Measurements from ENCODE around the gene SLC9A9. TPM values are rescaled to one million over a fixed set of nuclear protein-coding genes. Genes with fewer than 3 reads are reported as not detected.

Gene SLC9A9
- total RNA-seq, 4 donors from 2014 or later: 7.8 to 19.6 (median 13.4) TPM

DNA sequence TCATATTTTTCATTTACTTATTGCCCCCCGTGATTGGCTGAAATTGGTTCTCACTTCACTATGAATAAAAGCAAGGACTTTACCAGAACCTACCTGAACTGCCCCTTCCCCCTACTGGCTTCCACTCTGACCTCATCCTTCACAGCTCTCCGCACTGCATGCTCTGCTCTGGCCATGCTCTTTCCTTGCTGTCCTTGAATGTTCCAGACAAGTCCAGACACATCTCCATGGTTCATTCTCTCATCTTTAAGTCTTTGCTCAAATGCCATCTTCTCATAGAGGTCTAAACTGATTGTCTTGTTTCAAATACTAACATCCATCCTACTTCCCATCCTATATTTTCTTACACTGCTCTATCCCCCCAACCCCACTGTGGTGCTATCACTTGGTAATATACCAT lies 599.3 kb downstream of the SLC9A9 start:
- Histone ChIP-seq H3K4me1 (no peaks in the 10 kb centered on the region), H3K9me3 (no peaks in the 10 kb centered on the region), H3K27me3 (no peaks in the 10 kb centered on the region), H3K4me3 (replicated peaks in 1 of 3) (no peak overlapping the region), H3K36me3 (no peaks in the 10 kb centered on the region), H3K27ac (no peak overlapping the region)
- 95 to 96% methylated on average over 2 of the region's 2 CpGs for WGBS, 2 donors
- TF ChIP-seq, protein P1, sequence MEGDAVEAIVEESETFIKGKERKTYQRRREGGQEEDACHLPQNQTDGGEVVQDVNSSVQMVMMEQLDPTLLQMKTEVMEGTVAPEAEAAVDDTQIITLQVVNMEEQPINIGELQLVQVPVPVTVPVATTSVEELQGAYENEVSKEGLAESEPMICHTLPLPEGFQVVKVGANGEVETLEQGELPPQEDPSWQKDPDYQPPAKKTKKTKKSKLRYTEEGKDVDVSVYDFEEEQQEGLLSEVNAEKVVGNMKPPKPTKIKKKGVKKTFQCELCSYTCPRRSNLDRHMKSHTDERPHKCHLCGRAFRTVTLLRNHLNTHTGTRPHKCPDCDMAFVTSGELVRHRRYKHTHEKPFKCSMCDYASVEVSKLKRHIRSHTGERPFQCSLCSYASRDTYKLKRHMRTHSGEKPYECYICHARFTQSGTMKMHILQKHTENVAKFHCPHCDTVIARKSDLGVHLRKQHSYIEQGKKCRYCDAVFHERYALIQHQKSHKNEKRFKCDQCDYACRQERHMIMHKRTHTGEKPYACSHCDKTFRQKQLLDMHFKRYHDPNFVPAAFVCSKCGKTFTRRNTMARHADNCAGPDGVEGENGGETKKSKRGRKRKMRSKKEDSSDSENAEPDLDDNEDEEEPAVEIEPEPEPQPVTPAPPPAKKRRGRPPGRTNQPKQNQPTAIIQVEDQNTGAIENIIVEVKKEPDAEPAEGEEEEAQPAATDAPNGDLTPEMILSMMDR (IDR thresholded peaks at IDR 0.05): no peak
- TF ChIP-seq POLR2A (IDR thresholded peaks at IDR 0.05): no peak
- no peak for DNase-seq
- intact Hi-C loops (cut with DNase I): no loop called here

DNA sequence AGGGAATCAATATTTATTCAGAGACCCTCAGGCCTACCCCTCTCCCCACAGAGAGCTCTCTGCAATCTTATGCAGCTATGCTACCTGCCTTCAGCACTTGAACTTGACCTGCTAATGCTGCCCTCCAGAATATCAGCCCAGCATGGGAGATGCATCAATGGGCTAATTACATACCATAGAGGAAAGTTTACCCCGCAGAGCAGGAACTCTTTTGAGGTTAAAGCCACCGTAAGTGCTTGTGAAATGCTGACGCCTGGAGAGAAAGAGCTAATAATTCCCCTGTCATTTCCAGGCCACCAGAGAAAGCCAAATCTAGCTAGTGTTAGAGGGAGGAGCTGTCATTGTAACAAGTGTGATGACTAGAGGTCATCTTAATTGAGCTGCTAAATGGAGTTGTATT lies 601.2 kb downstream of the SLC9A9 start:
- H3K4me1 ChIP-seq: no peaks in the 10 kb centered on the region
- H3K4me3 ChIP-seq (replicated peaks in 1 of 3): no peak overlapping the region
- 78 to 83% methylated on average over 3 of the region's 3 CpGs for WGBS, 2 donors
- no peak overlapping the region for H3K27ac ChIP-seq
- intact Hi-C loops (cut with DNase I): no loop called here
- H3K27me3 ChIP-seq: no peaks in the 10 kb centered on the region
- H3K36me3 ChIP-seq: no peaks in the 10 kb centered on the region
- TF ChIP-seq, protein P1 (IDR thresholded peaks at IDR 0.05): no peak
- no peak for TF ChIP-seq POLR2A (IDR thresholded peaks at IDR 0.05)
- DNase-seq: no peak
- H3K9me3 ChIP-seq: no peaks in the 10 kb centered on the region

DNA sequence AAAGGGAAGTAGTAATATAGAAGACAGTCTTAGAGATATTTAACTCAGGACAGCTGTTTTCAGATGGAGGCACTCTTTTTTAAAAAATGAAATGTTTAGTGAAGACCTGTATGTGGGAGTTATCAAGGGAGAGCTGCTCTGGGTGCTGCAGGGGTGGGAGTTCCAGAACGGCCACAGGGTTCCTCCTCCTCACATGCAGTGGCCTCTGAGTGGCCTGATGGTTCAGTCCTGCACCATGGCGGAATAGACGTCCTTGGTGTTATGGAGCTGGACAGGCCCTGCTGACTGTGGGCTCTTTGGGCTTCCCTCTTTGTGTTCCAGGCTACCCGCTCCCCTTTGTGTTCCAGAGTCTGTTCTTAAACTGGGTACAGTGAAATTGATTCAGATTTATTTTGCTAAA lies 602.6 kb downstream of the SLC9A9 start:
- WGBS, 2 donors: 89 to 97% methylated on average over 4 of the region's 4 CpGs
- no peaks in the 10 kb centered on the region for H3K27me3 ChIP-seq
- no peak for DNase-seq
- no peak overlapping the region for H3K4me3 ChIP-seq (replicated peaks in 1 of 3)
- intact Hi-C loops (cut with DNase I): no loop called here
- H3K9me3 ChIP-seq: no peaks in the 10 kb centered on the region
- no peaks in the 10 kb centered on the region for H3K36me3 ChIP-seq
- no peak overlapping the region for H3K27ac ChIP-seq
- no peaks in the 10 kb centered on the region for H3K4me1 ChIP-seq
- TF ChIP-seq POLR2A (IDR thresholded peaks at IDR 0.05): no peak
- TF ChIP-seq, protein P1 (IDR thresholded peaks at IDR 0.05): no peak

DNA sequence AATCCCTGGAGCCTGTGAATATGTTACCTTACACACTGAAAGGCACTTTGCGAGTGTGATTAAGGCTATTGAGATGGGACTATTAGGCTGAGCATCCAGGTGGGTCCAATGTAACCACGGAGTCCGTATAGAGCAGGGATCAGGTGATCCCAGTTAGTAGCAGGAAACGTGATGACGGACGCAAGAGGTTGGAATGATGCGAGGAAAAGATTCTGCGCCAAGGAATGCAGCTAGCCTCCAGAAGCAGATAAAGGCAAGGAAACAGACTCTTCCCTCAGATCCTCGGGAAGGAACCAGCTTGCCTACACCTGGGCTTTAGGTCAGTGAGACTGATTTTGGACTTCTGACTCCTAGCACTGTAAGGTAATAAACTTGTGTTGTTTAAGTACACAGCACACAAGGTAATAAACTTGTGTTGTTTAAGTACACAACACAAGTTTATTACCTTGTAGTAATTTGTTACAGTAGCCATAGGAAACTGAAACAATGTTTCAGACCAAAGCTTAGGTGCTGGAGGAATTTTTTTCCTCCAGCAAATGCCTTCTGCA lies 603.7 kb downstream of the SLC9A9 start:
- Histone ChIP-seq H3K9me3 (no peaks in the 10 kb centered on the region), H3K27me3 (no peaks in the 10 kb centered on the region), H3K4me1 (no peaks in the 10 kb centered on the region), H3K27ac (no peak overlapping the region), H3K4me3 (replicated peaks in 1 of 3) (no peak overlapping the region), H3K36me3 (no peaks in the 10 kb centered on the region)
- intact Hi-C loops (cut with DNase I): no loop called here
- no peak for DNase-seq
- TF ChIP-seq POLR2A (IDR thresholded peaks at IDR 0.05): no peak
- TF ChIP-seq, protein P1 (IDR thresholded peaks at IDR 0.05): no peak
- WGBS, 2 donors: 84 to 85% methylated on average over 9 of the region's 9 CpGs

DNA sequence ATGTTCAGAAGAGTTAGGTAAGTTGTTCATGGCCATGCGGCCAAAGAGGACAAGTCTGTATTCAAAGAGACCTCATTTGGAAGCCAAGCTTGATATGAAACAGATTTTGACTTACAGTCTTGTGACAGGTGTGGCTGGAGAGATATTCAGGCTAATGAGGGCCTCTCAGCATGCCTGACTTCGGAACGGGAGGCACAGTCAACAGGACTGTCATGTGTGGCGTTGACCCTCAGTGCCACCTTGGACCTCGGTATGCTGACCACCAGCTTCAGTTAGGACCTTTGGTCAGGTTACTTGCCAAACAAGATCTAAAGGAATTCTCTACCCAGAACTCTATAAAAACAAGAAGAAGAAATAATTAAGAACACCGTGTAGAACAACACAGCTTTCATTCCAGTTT lies 604.6 kb downstream of the SLC9A9 start:
- H3K4me3 ChIP-seq (replicated peaks in 1 of 3): no peak overlapping the region
- TF ChIP-seq, protein P1 (IDR thresholded peaks at IDR 0.05): no peak
- TF ChIP-seq POLR2A (IDR thresholded peaks at IDR 0.05): no peak
- WGBS, 2 donors: 93 to 99% methylated on average over 6 of the region's 6 CpGs
- intact Hi-C loops (cut with DNase I): no loop called here
- no peaks in the 10 kb centered on the region for H3K36me3 ChIP-seq
- H3K27ac ChIP-seq: no peak overlapping the region
- DNase-seq: no peak
- no peaks in the 10 kb centered on the region for H3K9me3 ChIP-seq
- H3K27me3 ChIP-seq: no peaks in the 10 kb centered on the region
- H3K4me1 ChIP-seq: no peaks in the 10 kb centered on the region

Measured in thyroid gland (tissue), 4 donors.